Measurements from ENCODE around the gene PLAU. TPM values are rescaled to one million over a fixed set of nuclear protein-coding genes. Genes with fewer than 3 reads are reported as not detected.

The PLAU gene
- total and polyA plus RNA-seq, 9 of the 15 experiments (the other 6 are each of a cell fraction or from before 2014, with no cell fraction given) = 2.1 to 16.9 (median 3.3) TPM

- TF ChIP-seq ZNF668 (CRISPR knock-in tag; IDR thresholded peaks at IDR 0.05) = 0 out of 2 replicates have a peak, but pooled peaks have one; percentile 17
- no peak for TF ChIP-seq CGGBP1 (CRISPR knock-in tag; IDR thresholded peaks at IDR 0.05)
- no peak for TF ChIP-seq RB1 (IDR thresholded peaks at IDR 0.05; ENCODE audit: low read depth)
- no peak for TF ChIP-seq THAP12 (CRISPR knock-in tag; IDR thresholded peaks at IDR 0.05)
- 0 out of 2 replicates have a peak, but pooled peaks have one; percentile 55 for TF ChIP-seq RUNX1 (IDR thresholded peaks at IDR 0.05; ENCODE audit: low read depth)
- TF ChIP-seq LCOR (CRISPR knock-in tag; IDR thresholded peaks at IDR 0.05) = peak; percentile 88
- TF ChIP-seq CXXC5 (CRISPR knock-in tag; IDR thresholded peaks at IDR 0.05) = 0 out of 2 replicates have a peak, but pooled peaks have one; percentile 13
- TF ChIP-seq ZNF431 (CRISPR knock-in tag; IDR thresholded peaks at IDR 0.05) = no peak
- TF ChIP-seq MNT (conservative IDR thresholded peaks at IDR 0.05) = peak in 1 of 2 experiments; percentile 49; a peak in 2 of 4 replicates
- peak; percentile 63 for TF ChIP-seq SP1 (CRISPR knock-in tag; IDR thresholded peaks at IDR 0.05)
- no peak for TF ChIP-seq ZFP30 (CRISPR knock-in tag; IDR thresholded peaks at IDR 0.05; ENCODE audit: borderline replicate concordance)
- no peak for TF ChIP-seq NFE2L1 (tag; IDR thresholded peaks at IDR 0.05; ENCODE audit: borderline replicate concordance, low read depth)
- TF ChIP-seq MTA2 (IDR thresholded peaks at IDR 0.05; ENCODE audit: low read depth) = peak; percentile 64
- no peak for TF ChIP-seq ZNF121 (CRISPR knock-in tag; conservative IDR thresholded peaks at IDR 0.05)
- TF ChIP-seq MTA1 (IDR thresholded peaks at IDR 0.05; ENCODE audit: borderline replicate concordance) = peak; percentile 58
- TF ChIP-seq XRCC5 (IDR thresholded peaks at IDR 0.05; ENCODE audit: low read depth, low read length) = no peak; the same call in none of the 2 replicates
- no peak for TF ChIP-seq ARID2 (IDR thresholded peaks at IDR 0.05)
- TF ChIP-seq DNMT1 (IDR thresholded peaks at IDR 0.05) = 0 out of 2 replicates have a peak, but pooled peaks have one; percentile 85
Observed at GRCh38 chr10:73956476-73957359, 45.8 kb downstream of the PLAU start (continued).

Data from K562 (cell line).